Activated T-helper 1 cell treated with Interleukin-2 at 50 U/mL for 16 hours (primary cell): ENCODE data around the gene STARD9.
"Not testable (repeated sequence)": the region's sequence is repeated elsewhere in the genome, so short reads cannot be mapped to it uniquely, and the experiment has no call there.

Source experiments
- DNase-seq: peaks from one replicate; pipeline ENCODE4 v3.0.0-alpha.2; 2020; ENCODE audit warnings: low read depth

The STARD9 gene

DNA sequence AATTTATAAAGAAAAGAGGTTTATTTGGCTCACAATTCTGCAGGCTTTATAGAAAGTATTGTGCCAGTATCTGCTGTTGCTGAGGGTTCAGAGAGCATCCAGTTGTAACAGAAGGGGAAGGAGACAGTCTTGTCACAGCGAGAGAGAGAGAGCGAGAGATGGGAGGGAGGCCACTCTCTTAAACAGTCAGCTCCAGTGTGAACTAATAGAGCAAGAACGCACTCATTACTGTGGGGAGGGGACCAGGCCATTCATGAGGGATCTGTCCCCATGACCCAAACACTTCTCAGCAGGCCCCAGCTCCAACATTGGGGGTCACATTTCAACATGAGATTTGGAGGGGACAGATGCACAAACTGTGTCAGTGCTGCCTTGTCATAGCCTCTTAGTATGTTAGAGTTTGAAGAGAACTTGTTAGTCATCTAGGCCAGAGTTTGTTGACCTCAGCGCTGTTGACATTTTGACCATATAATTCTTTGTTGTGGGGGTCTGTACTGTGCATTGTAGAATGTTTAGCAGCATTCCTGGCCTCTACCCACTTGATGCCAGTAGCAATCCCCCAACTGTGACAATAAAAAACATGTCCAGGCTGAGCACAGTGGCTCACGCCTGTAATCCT, 15.3 kb downstream of the STARD9 start:
- DNase-seq: no peak

- no peak for DNase-seq
Observed at GRCh38 chr15:42591238-42591934, 16.0 kb downstream of the STARD9 start.

DNA sequence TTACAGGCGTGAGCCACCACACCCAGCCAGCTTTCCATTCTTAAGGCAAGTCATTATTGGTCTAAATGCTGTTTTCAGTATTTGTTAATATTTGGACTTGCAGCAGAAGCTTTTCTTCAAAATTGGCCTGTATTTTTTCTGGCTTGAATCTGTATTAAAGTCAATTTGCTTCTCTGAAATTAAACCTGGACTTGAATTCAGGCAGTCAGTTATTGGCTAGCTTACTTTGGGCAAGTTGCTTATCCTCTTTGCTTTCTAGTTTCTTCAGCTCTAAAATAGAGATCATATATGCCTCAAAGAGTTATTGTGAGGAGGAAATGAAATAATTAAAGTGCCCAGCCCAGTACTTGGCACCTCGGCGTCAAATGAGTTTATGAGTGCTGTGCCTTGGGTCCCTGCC, 17.3 kb downstream of the STARD9 start:
- no peak for DNase-seq

GRCh38 chr15:42593143-42593542, 17.7 kb downstream of the STARD9 start:
- no peak for DNase-seq

DNA sequence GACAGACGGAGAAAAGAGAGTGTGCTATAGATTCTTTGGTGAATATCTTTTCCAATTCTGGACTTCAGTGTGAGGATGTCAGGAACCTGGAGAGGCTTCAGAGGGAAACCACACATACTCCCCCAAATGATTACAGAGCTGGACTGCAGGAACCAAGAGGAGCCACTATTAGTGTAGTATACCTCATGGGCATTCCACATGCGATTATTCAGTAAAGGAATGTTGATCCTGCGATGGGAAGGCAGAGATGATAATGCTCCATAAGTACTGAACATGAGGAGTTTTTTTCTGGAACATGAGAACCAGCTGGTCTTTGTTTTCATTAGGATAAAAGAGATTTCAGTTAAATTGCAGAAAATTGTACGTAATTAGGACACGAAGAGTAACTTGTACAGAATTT, 18.7 kb downstream of the STARD9 start:
- DNase-seq: no peak

DNA sequence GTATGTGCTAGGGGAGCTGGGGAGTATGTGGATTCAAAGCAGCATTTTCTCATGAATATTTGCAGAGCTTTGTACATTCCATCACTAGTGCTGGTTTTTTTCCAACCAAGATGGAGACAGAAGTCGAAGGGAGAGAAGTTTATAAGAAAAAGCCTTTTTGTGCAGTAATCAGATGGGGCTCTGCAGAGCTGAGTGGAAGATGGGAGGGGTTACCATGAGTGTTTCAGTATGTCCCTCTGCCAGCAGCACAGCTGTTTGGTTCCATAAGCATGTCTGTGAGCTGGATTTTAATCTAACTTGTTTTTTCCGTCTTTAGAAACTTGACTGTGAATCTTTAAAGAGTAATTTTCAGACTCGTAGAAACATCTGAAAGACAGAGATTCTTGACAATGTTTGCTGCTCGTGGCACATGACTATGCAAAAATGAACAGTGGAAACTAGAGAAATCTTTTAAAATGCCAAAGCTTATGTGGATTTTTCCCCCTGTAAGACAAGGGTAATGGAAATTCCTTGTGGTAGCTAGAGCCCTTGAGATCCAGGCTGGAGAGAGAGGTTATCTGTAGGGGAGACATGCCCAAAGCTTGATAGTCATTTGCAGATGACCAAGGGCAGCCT, 20.3 kb downstream of the STARD9 start:
- no peak for DNase-seq

GRCh38 chr15:42601316-42601715, 25.9 kb downstream of the STARD9 start:
- not testable (repeated sequence) for DNase-seq

GRCh38 chr15:42602501-42602900, 27.1 kb downstream of the STARD9 start:
- no peak for DNase-seq

DNA sequence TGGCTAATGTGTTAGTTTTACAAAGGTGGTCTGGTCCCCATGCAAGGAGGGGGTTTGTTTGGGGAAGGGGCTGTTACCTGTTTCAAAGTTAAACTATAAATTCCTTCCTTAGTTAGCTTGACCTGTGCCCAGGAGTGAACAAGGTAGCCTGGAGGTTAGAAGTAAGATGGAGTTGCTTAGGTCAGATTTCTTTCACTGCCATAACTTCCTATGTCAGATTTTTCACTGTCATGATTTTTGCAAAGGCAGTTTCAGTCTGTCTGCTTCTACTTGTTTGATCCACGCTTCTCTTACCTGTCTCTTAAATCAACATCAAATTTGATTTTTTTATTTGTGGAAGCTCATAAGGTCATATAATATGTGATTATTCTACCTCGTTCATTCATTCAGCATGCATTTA, 28.6 kb downstream of the STARD9 start:
- DNase-seq: no peak

GRCh38 chr15:42604894-42605744, 29.7 kb downstream of the STARD9 start:
- DNase-seq: no peak

GRCh38 chr15:42605796-42606195, 30.4 kb downstream of the STARD9 start:
- DNase-seq: no peak

- no peak for DNase-seq
Observed at GRCh38 chr15:42608110-42608531, 32.7 kb downstream of the STARD9 start.

GRCh38 chr15:42608752-42609488, 33.5 kb downstream of the STARD9 start:
- DNase-seq: no peak

DNA sequence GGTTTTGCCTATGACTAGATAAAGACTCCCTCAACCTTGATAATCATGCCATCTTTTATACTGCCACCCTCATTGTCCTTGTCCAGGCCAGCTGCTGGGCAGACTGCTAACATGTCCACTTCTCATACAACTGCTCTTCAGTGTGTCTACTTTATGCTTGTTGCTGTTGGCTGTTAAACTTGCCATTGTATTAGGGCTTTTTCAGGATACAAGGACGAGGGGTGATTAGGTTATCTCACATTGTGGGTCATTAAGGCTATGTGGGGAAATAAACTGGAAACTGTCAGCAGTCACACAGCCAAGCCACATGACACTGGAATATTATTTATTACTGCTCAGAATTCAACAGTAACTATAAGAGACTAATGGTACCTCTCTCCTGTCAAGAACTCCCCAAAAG, 36.1 kb downstream of the STARD9 start:
- no peak for DNase-seq

DNA sequence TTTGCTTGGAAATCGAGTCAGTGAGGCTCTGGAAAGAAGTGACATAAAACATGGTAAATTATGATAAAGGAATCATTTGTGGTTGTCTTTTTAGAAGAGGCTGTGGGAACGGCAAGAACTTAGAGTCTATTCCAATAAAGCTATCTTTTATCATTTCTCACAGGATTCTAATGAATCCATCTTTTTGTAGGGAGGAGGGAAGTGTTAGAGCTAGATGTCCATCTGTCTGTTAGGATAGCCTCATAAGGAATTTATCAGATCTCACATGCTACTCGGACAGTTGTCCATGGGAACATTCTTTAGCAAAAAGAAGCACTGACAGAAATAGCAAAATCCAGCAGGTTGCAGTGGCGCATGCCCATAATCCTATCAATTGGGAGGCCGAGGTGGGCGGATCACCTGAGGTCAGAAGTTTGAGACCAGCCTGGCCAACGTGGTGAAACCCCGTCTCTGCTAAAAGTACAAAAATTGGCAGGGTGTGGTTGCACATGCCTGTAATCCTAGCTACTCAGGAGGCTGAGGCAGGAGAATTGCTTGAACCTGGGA, 37.0 kb downstream of the STARD9 start:
- DNase-seq: no peak

DNA sequence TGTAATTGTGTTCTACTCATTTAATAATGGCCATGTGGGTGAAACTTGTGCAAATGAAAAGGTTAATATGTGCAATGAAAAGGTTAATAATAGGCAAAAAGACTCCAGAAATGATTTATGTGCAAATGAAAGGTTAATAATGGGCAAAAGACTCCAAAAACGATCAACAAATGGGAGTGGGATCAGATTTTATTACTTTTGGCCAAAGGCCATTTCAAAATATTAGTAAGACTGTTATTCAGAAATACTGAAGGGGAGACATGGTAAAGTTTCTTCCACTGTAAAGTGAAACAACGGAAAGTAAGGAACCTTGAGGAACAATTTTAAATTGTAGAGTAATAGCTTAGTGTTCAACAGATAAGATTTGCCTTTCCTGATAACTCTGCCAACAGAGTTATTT, 40.7 kb downstream of the STARD9 start:
- no peak for DNase-seq

DNA sequence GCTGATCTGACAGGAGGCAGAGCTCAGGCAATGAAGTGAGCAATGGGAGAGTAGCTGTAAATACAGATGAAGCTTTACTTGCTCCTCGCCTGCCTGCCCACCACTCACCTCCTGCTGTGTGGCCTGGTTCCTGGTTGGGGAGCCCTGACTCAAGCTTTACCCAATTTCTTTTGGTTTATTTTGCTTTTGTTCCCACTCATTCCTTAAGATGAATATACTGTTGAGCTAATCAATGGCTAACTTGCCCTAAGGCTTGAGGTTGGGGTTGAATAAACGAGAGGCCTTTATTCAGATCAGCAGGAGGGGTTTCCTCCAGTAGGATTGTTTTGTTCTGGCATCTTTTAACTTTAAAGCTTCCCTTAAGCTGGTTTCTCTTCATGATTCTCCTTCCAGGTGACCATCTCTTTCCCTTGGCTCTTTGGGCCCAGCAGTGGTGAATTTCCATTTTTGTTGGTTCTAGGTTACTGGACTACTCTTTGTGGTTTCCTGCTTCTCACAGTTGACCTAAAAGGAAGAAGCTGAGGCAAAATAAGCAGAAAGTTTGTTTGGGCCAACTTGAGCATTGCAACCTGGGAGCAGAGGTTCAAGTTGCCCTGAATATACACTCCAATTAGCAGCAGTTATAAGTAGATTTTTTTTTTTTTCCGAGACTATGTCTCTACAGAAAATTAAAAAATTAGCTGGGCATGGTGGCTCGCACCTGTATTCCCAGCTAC, 44.4 kb downstream of the STARD9 start:
- DNase-seq: no peak

DNA sequence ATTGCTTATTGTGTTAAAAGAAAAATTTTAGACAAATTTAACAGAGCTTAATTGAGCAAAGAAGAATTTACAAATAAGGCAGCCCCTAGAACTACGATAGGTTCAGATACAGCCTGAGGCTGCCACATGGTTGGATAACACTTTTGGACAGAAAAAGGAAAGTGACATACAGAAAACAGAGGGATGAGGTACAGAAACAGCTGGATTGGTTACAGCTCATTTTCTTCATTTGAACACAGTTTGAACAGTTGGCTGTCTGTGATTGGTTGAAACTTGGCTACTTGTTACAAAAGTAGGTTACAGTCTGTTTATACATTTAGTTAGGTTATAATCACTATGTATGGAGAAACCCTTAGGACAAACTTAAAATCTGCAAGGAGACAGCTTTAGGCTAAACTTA, 46.0 kb downstream of the STARD9 start:
- no peak for DNase-seq

DNA sequence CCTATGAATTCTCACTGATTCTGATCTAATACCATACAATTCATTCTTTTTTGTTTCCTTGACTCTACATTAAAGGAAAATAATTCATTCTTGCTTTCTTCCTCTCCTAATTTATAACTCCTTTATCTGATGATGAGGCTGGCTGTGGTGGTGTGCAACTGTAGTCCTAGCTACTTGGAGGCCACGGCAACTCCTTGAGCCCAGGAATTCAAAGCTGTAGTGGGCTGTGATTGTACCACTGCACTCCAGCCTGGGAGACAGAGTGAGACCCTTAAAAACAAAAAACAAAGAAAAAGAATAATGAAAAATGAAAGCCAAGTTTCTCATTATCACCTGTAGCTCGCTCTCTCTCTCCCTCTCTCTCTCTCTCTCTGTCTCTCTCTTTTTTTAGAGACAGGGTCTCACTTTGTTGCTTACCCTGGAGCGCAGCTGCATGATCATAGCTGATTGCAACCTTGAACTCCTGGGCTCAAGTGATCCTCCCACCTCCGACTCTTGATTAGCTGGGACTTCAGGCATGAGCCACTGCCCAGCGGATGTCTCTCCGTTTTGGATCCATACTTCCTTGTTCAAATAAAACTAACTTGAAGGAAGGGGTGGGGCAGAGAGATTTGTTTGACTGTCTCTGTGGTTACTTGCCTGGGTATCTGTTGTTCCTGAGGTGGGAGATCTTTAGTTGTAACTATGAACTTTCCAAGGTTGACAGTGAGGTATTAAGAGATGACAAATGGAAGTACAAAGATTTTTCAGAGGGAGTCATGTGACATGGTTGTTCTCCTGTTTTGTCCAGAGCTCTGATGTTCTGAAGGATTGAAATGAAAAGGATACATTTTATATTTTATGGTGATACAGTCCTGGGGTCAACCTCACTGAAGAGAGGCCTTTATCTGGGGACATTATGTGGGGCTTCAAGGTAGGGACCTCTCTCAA, 46.9 kb downstream of the STARD9 start:
- DNase-seq: no peak

DNA sequence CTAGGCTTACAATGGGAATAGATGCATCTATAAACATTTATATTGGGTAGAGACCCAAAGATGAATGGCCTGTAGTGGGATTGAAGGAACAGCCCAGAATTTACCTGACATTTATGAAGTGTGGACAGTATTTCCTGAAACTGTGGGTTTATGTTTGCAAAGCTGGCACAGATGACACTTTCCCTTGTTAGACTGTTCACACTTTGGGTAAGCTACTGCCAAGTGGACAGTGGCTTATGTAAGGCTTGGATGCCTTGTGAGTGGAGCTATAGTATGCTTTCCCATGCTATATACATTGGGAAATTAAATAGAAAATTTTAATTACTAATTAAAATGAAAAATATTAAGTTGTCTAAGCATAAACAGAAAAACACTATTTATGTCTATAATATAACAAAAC, 48.5 kb downstream of the STARD9 start:
- DNase-seq: no peak
